GM21529 (cell line): ENCODE data around the gene TMEM178B.
"Not testable (repeated sequence)": the region's sequence is repeated elsewhere in the genome, so short reads cannot be mapped to it uniquely, and the experiment has no call there.

Experiments used
- ATAC-seq: cut with Tn5 transposase; IDR thresholded peaks from one replicate; pipeline ENCODE4 v1.9.1; 2021; ENCODE audit not compliant: unreplicated experiment

TMEM178B gene

GRCh38 chr7:141301544-141301943 is 227.7 kb downstream of the TMEM178B start:
- no peak for ATAC-seq

- no peak for ATAC-seq
Measured at GRCh38 chr7:141302617-141303016, 228.8 kb downstream of the TMEM178B start.

- no peak for ATAC-seq
Measured at GRCh38 chr7:141304291-141304690, 230.4 kb downstream of the TMEM178B start.

- no peak for ATAC-seq
Measured at GRCh38 chr7:141306081-141306480, 232.2 kb downstream of the TMEM178B start.

GRCh38 chr7:141312395-141312794 is 238.5 kb downstream of the TMEM178B start:
- no peak for ATAC-seq

- ATAC-seq = no peak
Measured at GRCh38 chr7:141312828-141313521, 239.1 kb downstream of the TMEM178B start.

GRCh38 chr7:141313896-141314295 is 240.0 kb downstream of the TMEM178B start:
- no peak for ATAC-seq

- no peak for ATAC-seq
Measured at GRCh38 chr7:141317033-141317585, 243.2 kb downstream of the TMEM178B start.

- ATAC-seq = no peak
Measured at GRCh38 chr7:141320287-141320686, 246.4 kb downstream of the TMEM178B start.

GRCh38 chr7:141322383-141322782 is 248.5 kb downstream of the TMEM178B start:
- no peak for ATAC-seq

GRCh38 chr7:141323826-141324225 is 250.0 kb downstream of the TMEM178B start:
- no peak for ATAC-seq

GRCh38 chr7:141324870-141325269 is 251.0 kb downstream of the TMEM178B start:
- no peak for ATAC-seq

- no peak for ATAC-seq
Measured at GRCh38 chr7:141325275-141325674, 251.4 kb downstream of the TMEM178B start.

GRCh38 chr7:141328290-141328689 is 254.4 kb downstream of the TMEM178B start:
- no peak for ATAC-seq

- not testable (repeated sequence) for ATAC-seq
Measured at GRCh38 chr7:141330285-141330684, 256.4 kb downstream of the TMEM178B start.

GRCh38 chr7:141333459-141333858 is 259.6 kb downstream of the TMEM178B start:
- ATAC-seq = no peak

GRCh38 chr7:141335164-141335563 is 261.3 kb downstream of the TMEM178B start:
- no peak for ATAC-seq

GRCh38 chr7:141339603-141340002 is 265.7 kb downstream of the TMEM178B start:
- no peak for ATAC-seq

- ATAC-seq = no peak
Measured at GRCh38 chr7:141340991-141341390, 267.1 kb downstream of the TMEM178B start.

- ATAC-seq = no peak
Measured at GRCh38 chr7:141342621-141343408, 269.0 kb downstream of the TMEM178B start.

- no peak for ATAC-seq
Measured at GRCh38 chr7:141344153-141344935, 270.5 kb downstream of the TMEM178B start.
